MCF 10A (cell line): Measurements from ENCODE around the gene UBXN6. TPM values are rescaled to one million over a fixed set of nuclear protein-coding genes. Genes with fewer than 3 reads are reported as not detected.
A peak's percentile ranks its signal among the peaks of the same experiment; 100 is the strongest.

ENCODE experiments used
- BruUV-seq: library from RNA; stranded (reverse); fragments of 400-500 nt; replicated peaks from 2 replicates; lab custom pipeline; 2021; lab: Mats Ljungman, UMichigan
- CTCF ChIA-PET: fragments of 300-600 bp; sonication (Branson Sonifier 250); formaldehyde crosslinking; extraction: SDS; loops from one replicate; lab custom pipeline; 2021; ENCODE audit warnings: antibody characterized with exemption, inconsistent platforms; lab: Yijun Ruan, JAX
- POLR2A ChIA-PET: fragments of 300-600, 350-650 bp; sonication (Branson Sonifier 250); formaldehyde crosslinking; extraction: SDS; loops from one replicate; lab custom pipeline; 2020; ENCODE audit warnings: antibody characterized with exemption, inconsistent platforms; lab: Yijun Ruan, JAX
- DNase-seq: peaks from one replicate; pipeline ENCODE4 v3.0.0-alpha.2; 2018; ENCODE audit not compliant: unreplicated experiment
- H3K27ac Mint-ChIP-seq: one replicate; pipeline ENCODE4 v1.8.0; 2022; ENCODE audit warnings: mild to moderate bottlenecking, low read depth, mixed read lengths; ENCODE audit not compliant: unreplicated experiment
- H3K27me3 Mint-ChIP-seq: one replicate; pipeline ENCODE4 v1.8.0; 2022; ENCODE audit warnings: mixed read lengths; ENCODE audit not compliant: insufficient read depth, unreplicated experiment
- H3K36me3 Mint-ChIP-seq: one replicate; pipeline ENCODE4 v1.8.0; 2022; ENCODE audit warnings: mild to moderate bottlenecking, moderate library complexity, mixed read lengths; ENCODE audit not compliant: insufficient read depth, unreplicated experiment
- H3K4me1 Mint-ChIP-seq: one replicate; pipeline ENCODE4 v1.8.0; 2022; ENCODE audit warnings: mixed read lengths; ENCODE audit not compliant: insufficient read depth, unreplicated experiment
- H3K4me3 Mint-ChIP-seq: one replicate; pipeline ENCODE4 v1.8.0; 2022; ENCODE audit warnings: mild to moderate bottlenecking, moderate library complexity, mixed read lengths; ENCODE audit not compliant: unreplicated experiment
- H3K9me3 Mint-ChIP-seq: one replicate; pipeline ENCODE4 v1.8.0; 2022; ENCODE audit warnings: mixed read lengths; ENCODE audit not compliant: unreplicated experiment
- CTCF ChIP-seq: fragments of 200-600 bp; IDR thresholded peaks from one replicate; pipeline ENCODE4 v1.8.0; 2022; ENCODE audit warnings: antibody characterized with exemption, mild to moderate bottlenecking; ENCODE audit not compliant: unreplicated experiment
- intact Hi-C: fragments of 100-400 bp; cut with micrococcal nuclease; formaldehyde crosslinking; loops from 2 replicates; pipeline ENCODE4 v1.14.1; 2022
- total RNA-seq: library from RNA; stranded (reverse); gene quantifications from 2 replicates; pipeline ENCODE4 v1.2.3, GENCODE V29; 2022

Gene UBXN6
- total RNA-seq, 1 experiment from 2014 or later = 94.8 TPM

GRCh38 chr19:4456843-4457653, 546 bp downstream of the UBXN6 start:
- peaks cover 22% of the 10 kb centered on the region for H3K4me1 Mint-ChIP-seq
- no peaks in the 10 kb centered on the region for H3K9me3 Mint-ChIP-seq
- CTCF ChIA-PET = interaction anchor here (0.5 to 0.8 kb wide), 4 partner anchors 14 to 460 kb away, joined by 3 to 5 read pairs (median 4); no protein-coding TSS in a partner anchor
- peak overlapping the region; percentile 86 for H3K4me3 Mint-ChIP-seq
- peak overlapping the region; percentile 85 for H3K27ac Mint-ChIP-seq
- BruUV-seq = no TSS peak
- intact Hi-C loops = no loop called here
- no peak for TF ChIP-seq CTCF
- POLR2A ChIA-PET = interaction anchor here (0.7 to 7.7 kb wide), 6 partner anchors 14 to 1164 kb away, joined by 3 to 67 read pairs (median 5); partner anchors contain the start of genes CHAF1A and HDGFL2
- peaks cover 34% of the 10 kb centered on the region for H3K36me3 Mint-ChIP-seq
- no peaks in the 10 kb centered on the region for H3K27me3 Mint-ChIP-seq
- DNase-seq = peak; percentile 43

GRCh38 chr19:4456476-4456842, 1.1 kb downstream of the UBXN6 start:
- Mint-ChIP-seq H3K27me3 (no peaks in the 10 kb centered on the region), H3K27ac (peak overlapping the region; percentile 85), H3K36me3 (peaks cover 40% of the 10 kb centered on the region), H3K4me1 (peaks cover 22% of the 10 kb centered on the region), H3K9me3 (no peaks in the 10 kb centered on the region), H3K4me3 (peak overlapping the region; percentile 86)
- no TSS peak for BruUV-seq
- DNase-seq = peak; percentile 42
- intact Hi-C loops = no loop called here
- no peak for TF ChIP-seq CTCF
- ChIA-PET CTCF (interaction anchor here (0.5 to 0.8 kb wide), 3 partner anchors 15 to 459 kb away, joined by 3 to 5 read pairs (median 4); no protein-coding TSS in a partner anchor), POLR2A (interaction anchor here (0.7 to 7.7 kb wide), 7 partner anchors 14 to 1165 kb away, joined by 3 to 67 read pairs (median 5); partner anchors contain the start of genes CHAF1A, DAPK3 and HDGFL2)

- Mint-ChIP-seq H3K36me3 (peaks cover 46% of the 10 kb centered on the region), H3K27ac (peak overlapping the region; percentile 85), H3K27me3 (no peaks in the 10 kb centered on the region), H3K4me3 (peak overlapping the region; percentile 86), H3K4me1 (peaks cover 22% of the 10 kb centered on the region), H3K9me3 (no peaks in the 10 kb centered on the region)
- ChIA-PET CTCF (interaction anchor here (0.6 to 0.8 kb wide), 2 partner anchors 15 kb away, joined by 3 to 5 read pairs; no protein-coding TSS in a partner anchor), POLR2A (interaction anchor here (0.7 to 7.7 kb wide), 7 partner anchors 13 to 485 kb away, joined by 3 to 67 read pairs (median 4); partner anchors contain the start of genes CHAF1A, DAPK3 and HDGFL2)
- BruUV-seq = no TSS peak
- DNase-seq = peak; percentile 75
- intact Hi-C loops = no loop called here
- no peak for TF ChIP-seq CTCF
Observed at GRCh38 chr19:4455719-4456475, 1.7 kb downstream of the UBXN6 start.
